Lower lobe of right lung (tissue), 2 donors: ENCODE data around the gene ZFYVE28. TPM values are rescaled to one million over a fixed set of nuclear protein-coding genes. Genes with fewer than 3 reads are reported as not detected.

ENCODE experiments used
- ATAC-seq, 2 donors: fragments of 200-7000 bp; cut with Tn5 transposase; one replicate each; pipeline ENCODE4 v1.9.1; 2020 to 2022; ENCODE audit warnings: mild to moderate bottlenecking in 2 of 2, moderate library complexity in 2 of 2
- DNase-seq: peaks from one replicate; pipeline ENCODE4 v3.0.0-alpha.2; 2020
- H3K27ac ChIP-seq: fragments of 200-600 bp; one replicate; pipeline ENCODE4 v1.8.0; 2022
- H3K27me3 ChIP-seq: fragments of 200-600 bp; one replicate; pipeline ENCODE4 v1.8.0; 2022; ENCODE audit warnings: low read depth
- H3K36me3 ChIP-seq: fragments of 200-600 bp; one replicate; pipeline ENCODE4 v1.8.0; 2022; ENCODE audit warnings: mild to moderate bottlenecking
- H3K4me1 ChIP-seq: fragments of 200-600 bp; one replicate; pipeline ENCODE4 v1.8.0; 2022
- H3K4me3 ChIP-seq: fragments of 200-600 bp; one replicate; pipeline ENCODE4 v1.8.0; 2022; ENCODE audit warnings: mild to moderate bottlenecking
- H3K9me3 ChIP-seq: fragments of 200-600 bp; one replicate; pipeline ENCODE4 v1.8.0; 2022
- CTCF ChIP-seq: fragments of 200-600 bp; IDR thresholded peaks from one replicate; pipeline ENCODE4 v1.8.0; 2022; ENCODE audit warnings: antibody characterized with exemption, mild to moderate bottlenecking
- intact Hi-C: fragments of 100-400 bp; cut with DNase I; formaldehyde crosslinking; loops from one replicate; pipeline ENCODE4 v1.11.0; 2022
- total RNA-seq: library from RNA; stranded (reverse); fragmentation: NEBNext Ultra II Directional; extraction: Animal tissue kit (Norgen Biotek cat#: 25700); gene quantifications from one replicate; pipeline ENCODE4 v1.2.1, GENCODE V29; 2021
- donor health status: DM: no; HTN: yes; CAD: no; lungs with severe emphysema.

ZFYVE28 gene
- total RNA-seq, 1 donor from 2014 or later = 12.9 TPM

DNA sequence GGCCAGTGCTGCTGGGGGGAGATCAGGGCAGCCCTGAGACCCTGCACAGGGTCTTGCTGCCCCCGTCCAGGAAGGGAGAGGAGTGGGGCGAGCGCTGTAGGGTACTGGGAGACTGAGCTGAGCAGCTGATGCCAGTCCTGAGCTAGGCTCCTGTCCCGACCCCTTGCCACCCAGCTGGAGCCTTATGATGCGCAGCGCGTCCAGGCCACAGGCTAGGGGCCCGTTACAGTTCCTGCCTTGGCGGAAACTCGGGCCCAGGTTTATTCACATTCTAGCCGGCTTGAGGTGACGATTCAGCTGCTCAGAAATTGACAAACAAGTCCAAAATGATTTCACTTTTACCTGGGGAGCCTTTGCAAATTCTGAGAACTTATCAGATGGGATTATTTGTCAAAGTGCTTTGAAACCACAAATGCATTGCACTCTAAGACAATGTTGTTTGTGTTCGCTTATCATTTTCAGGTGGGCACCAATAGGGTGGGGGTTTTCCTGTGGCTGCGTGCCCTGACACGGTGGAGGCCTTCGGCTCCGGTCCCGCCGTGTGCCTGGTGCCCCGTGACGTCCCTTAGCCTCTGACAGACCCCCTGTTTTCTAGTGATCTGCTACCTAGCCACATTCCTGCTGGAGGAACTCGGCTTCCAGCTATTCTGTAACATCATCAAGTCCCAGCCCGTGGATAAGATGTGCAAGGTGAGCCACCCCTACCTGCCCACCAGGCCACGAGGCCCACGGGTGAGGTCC lies 19.2 kb upstream of the ZFYVE28 start:
- intact Hi-C loops = no loop called here
- ATAC-seq (no peak), DNase-seq (no peak)
- H3K4me3 ChIP-seq = no peak overlapping the region
- H3K9me3 ChIP-seq = no peaks in the 10 kb centered on the region
- no peak for TF ChIP-seq CTCF
- no peaks in the 10 kb centered on the region for H3K4me1 ChIP-seq
- no peak overlapping the region for H3K27ac ChIP-seq
- no peaks in the 10 kb centered on the region for H3K36me3 ChIP-seq
- peaks cover 4% of the 10 kb centered on the region for H3K27me3 ChIP-seq

GRCh38 chr4:2436761-2437474 lies 18.5 kb upstream of the ZFYVE28 start:
- no peak for DNase-seq
- intact Hi-C loops = no loop called here
- no peak for TF ChIP-seq CTCF

DNA sequence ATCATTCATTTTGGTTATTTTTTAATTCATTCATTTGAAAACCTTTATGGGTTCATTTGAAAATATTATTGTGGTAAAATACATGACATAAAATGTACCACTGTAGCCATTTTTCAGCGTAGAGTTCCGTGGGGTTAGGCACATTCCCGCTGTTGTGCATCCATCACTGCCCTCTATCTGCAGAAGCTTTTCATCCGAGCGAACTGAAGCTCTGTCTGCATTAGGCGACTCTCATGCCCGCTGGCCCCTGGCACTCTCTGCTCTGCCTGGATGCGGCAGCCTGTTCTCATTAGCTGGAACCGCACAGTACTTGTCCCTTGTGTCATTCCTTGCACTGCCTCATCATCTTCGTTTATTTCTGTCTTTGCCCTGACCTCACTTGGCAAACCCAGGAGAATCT lies 17.9 kb upstream of the ZFYVE28 start:
- H3K4me3 ChIP-seq = no peak overlapping the region
- intact Hi-C loops = no loop called here
- peaks cover 4% of the 10 kb centered on the region for H3K27me3 ChIP-seq
- no peaks in the 10 kb centered on the region for H3K9me3 ChIP-seq
- TF ChIP-seq CTCF = no peak
- no peak for DNase-seq
- no peaks in the 10 kb centered on the region for H3K4me1 ChIP-seq
- no peak overlapping the region for H3K27ac ChIP-seq
- no peaks in the 10 kb centered on the region for H3K36me3 ChIP-seq
- ATAC-seq = no peak

More at GRCh38 chr4:2436761-2437474, 18.5 kb upstream of the ZFYVE28 start:
- Histone ChIP-seq H3K9me3 (no peaks in the 10 kb centered on the region), H3K4me3 (no peak overlapping the region), H3K4me1 (no peaks in the 10 kb centered on the region), H3K27ac (no peak overlapping the region), H3K27me3 (peaks cover 4% of the 10 kb centered on the region), H3K36me3 (no peaks in the 10 kb centered on the region)
- no peak for ATAC-seq

- DNase-seq (no peak), ATAC-seq (no peak)
- no peak for TF ChIP-seq CTCF
- H3K4me3 ChIP-seq = no peak overlapping the region
- H3K4me1 ChIP-seq = no peaks in the 10 kb centered on the region
- H3K36me3 ChIP-seq = no peaks in the 10 kb centered on the region
- no peak overlapping the region for H3K27ac ChIP-seq
- peaks cover 4% of the 10 kb centered on the region for H3K27me3 ChIP-seq
- intact Hi-C loops = no loop called here
- H3K9me3 ChIP-seq = peaks cover 3% of the 10 kb centered on the region
These were observed 16.0 kb upstream of the ZFYVE28 start for GRCh38 chr4:2434420-2434819.

DNA sequence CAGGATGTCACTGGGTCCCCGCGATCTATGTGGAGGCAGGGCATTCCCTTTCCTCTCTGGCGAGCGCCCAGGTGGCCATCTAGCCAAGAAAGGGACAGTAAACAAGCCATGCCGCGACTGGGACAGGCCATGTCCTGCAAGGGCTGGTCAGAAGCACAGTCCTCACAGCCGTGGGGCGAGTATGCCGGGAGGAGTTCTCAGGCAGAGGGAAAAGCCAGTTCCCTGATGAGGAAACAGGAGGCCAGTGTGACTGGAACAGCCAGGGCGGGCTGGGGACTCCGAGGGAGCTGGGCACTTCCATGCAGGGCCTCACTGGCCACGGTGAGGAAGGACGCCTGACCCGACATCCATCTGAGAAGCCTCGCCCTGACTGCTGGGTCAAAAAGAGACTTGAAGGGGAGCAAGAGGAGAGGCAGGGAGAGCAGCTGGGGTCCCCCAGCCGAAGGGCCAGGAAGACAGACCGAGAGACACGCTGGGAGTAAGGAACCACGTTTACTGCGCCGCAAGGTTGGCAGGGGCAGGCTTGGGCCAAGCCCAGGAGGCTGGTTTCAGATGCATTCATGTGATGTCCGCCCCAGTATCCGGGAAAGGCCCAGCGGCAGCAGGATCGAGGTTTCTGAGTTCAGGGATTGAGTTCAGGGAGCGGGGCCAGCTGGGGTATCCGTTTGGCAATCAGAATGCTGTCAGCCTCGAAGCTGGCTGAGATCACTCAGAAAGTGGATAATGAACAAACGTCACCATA lies 15.3 kb upstream of the ZFYVE28 start:
- Histone ChIP-seq H3K27ac (no peak overlapping the region), H3K27me3 (peaks cover 4% of the 10 kb centered on the region), H3K9me3 (peaks cover 3% of the 10 kb centered on the region), H3K36me3 (no peaks in the 10 kb centered on the region), H3K4me1 (no peaks in the 10 kb centered on the region), H3K4me3 (no peak overlapping the region)
- intact Hi-C loops = no loop called here
- no peak for TF ChIP-seq CTCF
- DNase-seq = peak; percentile 39
- ATAC-seq = no peak
